ENCODE measurements around the gene THUMPD3. TPM values are rescaled to one million over a fixed set of nuclear protein-coding genes. Genes with fewer than 3 reads are reported as not detected.

Gene THUMPD3, protein sequence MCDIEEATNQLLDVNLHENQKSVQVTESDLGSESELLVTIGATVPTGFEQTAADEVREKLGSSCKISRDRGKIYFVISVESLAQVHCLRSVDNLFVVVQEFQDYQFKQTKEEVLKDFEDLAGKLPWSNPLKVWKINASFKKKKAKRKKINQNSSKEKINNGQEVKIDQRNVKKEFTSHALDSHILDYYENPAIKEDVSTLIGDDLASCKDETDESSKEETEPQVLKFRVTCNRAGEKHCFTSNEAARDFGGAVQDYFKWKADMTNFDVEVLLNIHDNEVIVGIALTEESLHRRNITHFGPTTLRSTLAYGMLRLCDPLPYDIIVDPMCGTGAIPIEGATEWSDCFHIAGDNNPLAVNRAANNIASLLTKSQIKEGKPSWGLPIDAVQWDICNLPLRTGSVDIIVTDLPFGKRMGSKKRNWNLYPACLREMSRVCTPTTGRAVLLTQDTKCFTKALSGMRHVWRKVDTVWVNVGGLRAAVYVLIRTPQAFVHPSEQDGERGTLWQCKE
- polyA plus RNA-seq (2013, experiment 1 of 2), result 54.2 TPM
- polyA plus RNA-seq (2013, experiment 2 of 2), result 76.2 TPM

DNA sequence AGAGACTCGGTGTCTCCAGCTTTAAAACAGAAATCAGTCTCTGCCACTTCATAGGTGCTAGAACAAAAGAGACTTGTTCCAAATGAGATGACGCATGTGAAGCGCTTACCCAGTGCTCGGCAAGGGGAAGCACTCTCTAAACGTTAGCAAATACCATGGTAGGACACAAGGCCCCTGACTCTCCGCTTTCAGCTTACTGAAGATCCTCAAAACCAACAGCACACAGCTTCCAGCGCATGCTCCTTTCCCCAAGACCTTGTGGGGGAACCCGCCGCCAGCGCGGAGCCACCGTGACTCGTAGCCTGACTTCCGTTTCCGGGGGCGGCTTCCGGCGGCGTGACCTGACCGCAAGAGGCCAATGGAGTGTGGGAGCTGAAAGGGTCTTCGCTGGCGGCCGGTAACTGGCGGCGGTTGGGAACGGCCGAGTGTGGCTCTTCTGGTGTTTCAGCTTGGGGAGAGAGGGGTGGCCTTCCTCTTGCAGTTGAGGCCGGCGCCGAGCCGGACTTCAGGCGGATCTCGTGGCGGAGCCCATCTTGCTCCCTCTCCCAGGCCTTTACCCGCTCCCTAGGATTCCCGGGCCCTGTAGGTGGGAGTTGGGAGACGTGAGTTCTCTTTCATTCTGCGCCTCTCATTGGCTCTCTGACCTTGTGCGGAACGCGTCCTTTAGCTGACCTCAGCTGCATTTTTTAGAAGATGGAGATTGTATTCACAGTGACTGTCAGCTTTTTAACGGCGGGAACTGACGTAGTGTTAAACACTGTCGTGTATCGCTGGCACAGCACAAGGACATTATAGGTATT is at the start of gene THUMPD3:
THUMPD3 (plus strand) TSS at position 324 of the 800 bp plus-strand sequence. CDS start 2,015 bp downstream, outside the sequence.
- Histone ChIP-seq H3K4me3 (ENCODE audit: low read length) (peak within 1 kb of the TSS; percentile 75), H3K36me3 (ENCODE audit: insufficient read depth, low read length) (peaks cover 33% of the 10 kb centered on the region), H3K9me3 (ENCODE audit: insufficient read depth, low read depth, low read length) (no peaks in the 10 kb centered on the region), H3K27me3 (ENCODE audit: insufficient read depth, low read length) (no peaks in the 10 kb centered on the region; the same call in 1 of the 2 replicates), H3K9ac (ENCODE audit: low read depth, low read length) (peak within 1 kb of the TSS; percentile 90), H3K4me1 (ENCODE audit: insufficient read depth, low read length) (peaks cover 5% of the 10 kb centered on the region; the same call in 1 of the 2 replicates), H3K27ac (ENCODE audit: low read depth, low read length) (peak within 1 kb of the TSS; percentile 94)
- 1% methylated on average over 46 of the region's 46 CpGs for WGBS

DNA sequence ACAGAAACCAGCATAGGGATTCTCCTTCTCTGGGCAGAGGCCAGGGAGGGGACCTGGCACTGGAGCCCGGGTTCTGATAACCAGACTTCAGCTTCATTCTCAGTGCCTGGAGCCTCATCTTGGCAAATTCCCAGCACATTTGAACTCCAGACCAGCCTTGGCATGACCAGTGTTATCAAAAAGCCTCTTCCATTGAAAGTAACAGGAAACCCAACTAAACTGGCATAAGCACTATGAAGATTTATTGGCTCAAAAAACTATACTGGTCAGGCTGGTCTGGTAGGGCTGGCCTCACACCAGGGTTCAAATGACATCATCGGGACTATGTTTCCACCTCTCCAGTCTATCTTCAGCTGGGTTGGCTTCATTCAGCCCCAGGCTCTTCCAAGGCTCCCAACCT is 48.1 kb upstream of the THUMPD3 start:
- Histone ChIP-seq H3K9ac (ENCODE audit: low read depth, low read length) (no peak overlapping the region), H3K4me3 (ENCODE audit: low read length) (no peak overlapping the region), H3K36me3 (ENCODE audit: insufficient read depth, low read length) (no peaks in the 10 kb centered on the region), H3K4me1 (ENCODE audit: insufficient read depth, low read length) (peaks cover 13% of the 10 kb centered on the region), H3K9me3 (ENCODE audit: insufficient read depth, low read depth, low read length) (no peaks in the 10 kb centered on the region), H3K27me3 (ENCODE audit: insufficient read depth, low read length) (no peaks in the 10 kb centered on the region), H3K27ac (ENCODE audit: low read depth, low read length) (no peak overlapping the region)
- whole genome bisulfite sequencing, result 92% methylated on average over 2 of the region's 2 CpGs

GRCh38 chr3:9316881-9317361 is 45.9 kb upstream of the THUMPD3 start:
- peak overlapping the region; percentile 83 for H3K27ac ChIP-seq (ENCODE audit: low read depth, low read length)
- H3K4me3 ChIP-seq (ENCODE audit: low read length), result peak overlapping the region; percentile 23
- H3K36me3 ChIP-seq (ENCODE audit: insufficient read depth, low read length), result no peaks in the 10 kb centered on the region
- 12% methylated on average over 13 of the region's 13 CpGs for WGBS
- no peaks in the 10 kb centered on the region for H3K27me3 ChIP-seq (ENCODE audit: insufficient read depth, low read length)
- peak overlapping the region; percentile 46; the same call in 1 of the 2 replicates for H3K9ac ChIP-seq (ENCODE audit: low read depth, low read length)
- H3K4me1 ChIP-seq (ENCODE audit: insufficient read depth, low read length), result peaks cover 13% of the 10 kb centered on the region
- no peaks in the 10 kb centered on the region for H3K9me3 ChIP-seq (ENCODE audit: insufficient read depth, low read depth, low read length)

DNA sequence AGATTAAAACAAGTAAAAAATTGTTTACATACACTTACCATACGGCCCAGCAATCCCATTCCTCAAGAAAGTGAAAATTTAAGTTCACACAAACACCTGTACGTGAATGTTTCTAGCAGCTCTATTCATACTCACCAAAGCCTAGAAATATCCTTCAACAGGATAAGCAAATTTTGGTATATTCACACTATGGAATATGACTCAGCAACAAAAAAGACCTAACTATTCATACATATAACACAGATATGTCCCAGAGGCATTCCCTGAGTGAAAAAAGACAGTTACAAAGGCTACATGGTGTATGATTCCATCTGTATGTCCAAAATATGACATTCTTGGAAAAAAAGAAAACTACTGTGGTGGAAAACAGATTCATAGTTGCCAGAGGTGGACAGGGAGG is 40.1 kb upstream of the THUMPD3 start:
- H3K27ac ChIP-seq (ENCODE audit: low read depth, low read length), result no peak overlapping the region
- 90% methylated on average over 2 of the region's 2 CpGs for WGBS
- no peaks in the 10 kb centered on the region for H3K36me3 ChIP-seq (ENCODE audit: insufficient read depth, low read length)
- no peaks in the 10 kb centered on the region; the same call in 1 of the 2 replicates for H3K4me1 ChIP-seq (ENCODE audit: insufficient read depth, low read length)
- H3K4me3 ChIP-seq (ENCODE audit: low read length), result no peak overlapping the region
- peaks cover 22% of the 10 kb centered on the region for H3K9me3 ChIP-seq (ENCODE audit: insufficient read depth, low read depth, low read length)
- no peak overlapping the region for H3K9ac ChIP-seq (ENCODE audit: low read depth, low read length)
- H3K27me3 ChIP-seq (ENCODE audit: insufficient read depth, low read length), result no peaks in the 10 kb centered on the region

DNA sequence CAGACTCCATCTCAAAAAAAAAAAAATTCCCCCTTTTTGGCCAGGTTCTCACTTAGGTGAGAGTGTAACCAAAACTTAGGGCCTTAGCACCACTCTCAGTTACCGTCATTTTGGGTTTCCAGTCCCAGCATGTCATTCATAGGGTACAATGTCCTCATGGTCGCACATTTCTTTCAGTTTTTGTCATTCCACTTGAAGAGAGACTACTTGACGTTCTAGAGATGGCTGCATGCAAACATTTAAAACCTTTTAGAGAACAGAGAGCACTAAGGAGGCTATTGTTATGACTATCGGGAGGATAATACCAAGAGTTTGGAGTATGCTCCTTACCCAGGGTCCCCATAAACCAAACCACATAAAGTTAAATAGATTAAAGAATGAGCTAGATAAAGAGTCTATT is 37.9 kb upstream of the THUMPD3 start:
- WGBS, result 90% methylated on average over 3 of the region's 4 CpGs

DNA sequence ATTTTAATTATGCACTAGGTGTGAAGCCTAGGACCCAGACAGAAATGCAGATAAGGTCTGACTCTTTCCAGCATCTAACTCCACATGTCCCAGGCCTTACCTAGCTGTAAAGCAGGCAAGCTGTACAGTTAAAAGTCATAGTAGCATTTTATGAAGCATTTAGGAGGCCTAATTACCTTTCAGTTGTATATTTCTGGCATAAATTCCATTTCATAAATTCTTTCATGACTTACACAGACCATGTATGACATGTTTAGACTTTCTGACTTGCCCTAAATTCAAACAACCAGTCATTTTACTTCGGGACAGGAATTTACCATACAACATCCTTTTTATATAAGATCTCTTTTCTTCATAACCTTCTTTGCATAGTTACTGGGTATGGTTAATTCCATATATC is 35.3 kb upstream of the THUMPD3 start:
- Histone ChIP-seq H3K27me3 (ENCODE audit: insufficient read depth, low read length) (no peaks in the 10 kb centered on the region), H3K27ac (ENCODE audit: low read depth, low read length) (no peak overlapping the region), H3K9ac (ENCODE audit: low read depth, low read length) (no peak overlapping the region), H3K9me3 (ENCODE audit: insufficient read depth, low read depth, low read length) (peaks cover 48% of the 10 kb centered on the region), H3K36me3 (ENCODE audit: insufficient read depth, low read length) (no peaks in the 10 kb centered on the region), H3K4me3 (ENCODE audit: low read length) (no peak overlapping the region), H3K4me1 (ENCODE audit: insufficient read depth, low read length) (no peaks in the 10 kb centered on the region)
- WGBS, result 100% methylated on average over 1 of the region's 1 CpG

More for the DNA sequence above, 37.9 kb upstream of the THUMPD3 start:
- H3K27ac ChIP-seq (ENCODE audit: low read depth, low read length), result no peak overlapping the region
- no peaks in the 10 kb centered on the region for H3K4me1 ChIP-seq (ENCODE audit: insufficient read depth, low read length)
- no peaks in the 10 kb centered on the region for H3K36me3 ChIP-seq (ENCODE audit: insufficient read depth, low read length)
- H3K9ac ChIP-seq (ENCODE audit: low read depth, low read length), result no peak overlapping the region
- H3K27me3 ChIP-seq (ENCODE audit: insufficient read depth, low read length), result no peaks in the 10 kb centered on the region
- peaks cover 38% of the 10 kb centered on the region for H3K9me3 ChIP-seq (ENCODE audit: insufficient read depth, low read depth, low read length)
- H3K4me3 ChIP-seq (ENCODE audit: low read length), result no peak overlapping the region

DNA sequence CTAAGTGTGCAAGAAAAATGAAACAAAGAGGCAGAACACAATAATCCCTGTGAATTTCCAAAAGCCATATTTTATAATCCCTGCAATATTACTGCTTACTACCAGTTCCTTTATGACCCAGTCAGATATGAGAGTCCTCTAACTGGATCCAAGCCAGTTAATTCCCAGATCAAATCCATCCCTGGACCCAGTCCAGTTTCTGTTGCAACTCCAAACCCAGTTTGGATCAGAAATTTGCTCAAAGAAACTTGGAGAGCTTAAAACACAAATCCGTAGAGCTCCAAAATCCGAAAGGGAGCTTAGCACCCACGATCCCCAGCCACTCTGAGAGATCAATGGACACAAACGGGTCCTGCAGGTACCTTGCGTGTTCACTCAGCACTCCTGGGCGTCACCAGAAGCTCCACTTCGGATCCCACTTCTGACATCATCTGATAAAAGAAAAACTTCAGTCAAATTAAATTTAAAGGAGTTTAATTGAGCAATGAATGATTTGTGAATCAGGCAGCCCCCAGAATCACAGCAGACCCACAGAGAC is 32.6 kb upstream of the THUMPD3 start:
- WGBS, result 92% methylated on average over 7 of the region's 7 CpGs
- Histone ChIP-seq H3K4me1 (ENCODE audit: insufficient read depth, low read length) (0 out of 2 replicates have a peak, but pooled peaks cover 7% of the 10 kb centered on the region), H3K9ac (ENCODE audit: low read depth, low read length) (no peak overlapping the region), H3K4me3 (ENCODE audit: low read length) (no peak overlapping the region), H3K27me3 (ENCODE audit: insufficient read depth, low read length) (no peaks in the 10 kb centered on the region), H3K9me3 (ENCODE audit: insufficient read depth, low read depth, low read length) (peaks cover 45% of the 10 kb centered on the region), H3K27ac (ENCODE audit: low read depth, low read length) (no peak overlapping the region), H3K36me3 (ENCODE audit: insufficient read depth, low read length) (no peaks in the 10 kb centered on the region)

DNA sequence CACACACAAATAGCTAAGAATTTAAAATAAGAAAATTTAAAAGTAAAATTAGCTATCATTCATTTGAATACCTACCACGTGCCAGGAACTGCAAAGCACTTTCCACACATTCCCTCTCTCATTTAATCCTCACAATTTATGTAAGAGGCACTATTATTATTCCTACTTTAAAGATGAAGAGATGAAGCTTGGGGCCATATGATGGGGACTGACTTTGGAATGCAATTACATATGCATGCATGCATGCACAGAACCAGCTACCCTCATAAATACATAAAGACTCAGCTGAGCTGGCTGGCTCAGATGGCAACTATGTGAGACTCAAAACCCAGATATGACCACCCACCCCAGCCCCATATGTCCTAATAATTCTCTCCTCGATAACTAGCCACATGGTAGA is 31.7 kb upstream of the THUMPD3 start:
- Histone ChIP-seq H3K4me1 (ENCODE audit: insufficient read depth, low read length) (0 out of 2 replicates have a peak, but pooled peaks cover 7% of the 10 kb centered on the region), H3K4me3 (ENCODE audit: low read length) (no peak overlapping the region), H3K9me3 (ENCODE audit: insufficient read depth, low read depth, low read length) (peaks cover 42% of the 10 kb centered on the region), H3K27ac (ENCODE audit: low read depth, low read length) (no peak overlapping the region), H3K9ac (ENCODE audit: low read depth, low read length) (no peak overlapping the region), H3K36me3 (ENCODE audit: insufficient read depth, low read length) (no peaks in the 10 kb centered on the region), H3K27me3 (ENCODE audit: insufficient read depth, low read length) (no peaks in the 10 kb centered on the region)
- 91% methylated on average over 1 of the region's 2 CpGs for WGBS

- H3K36me3 ChIP-seq (ENCODE audit: insufficient read depth, low read length), result no peaks in the 10 kb centered on the region
- WGBS, result 97% methylated on average over 6 of the region's 6 CpGs
- 0 out of 2 replicates have a peak, but pooled peaks cover 7% of the 10 kb centered on the region for H3K4me1 ChIP-seq (ENCODE audit: insufficient read depth, low read length)
- H3K27me3 ChIP-seq (ENCODE audit: insufficient read depth, low read length), result no peaks in the 10 kb centered on the region
- peaks cover 30% of the 10 kb centered on the region for H3K9me3 ChIP-seq (ENCODE audit: insufficient read depth, low read depth, low read length)
- no peak overlapping the region for H3K9ac ChIP-seq (ENCODE audit: low read depth, low read length)
- no peak overlapping the region for H3K27ac ChIP-seq (ENCODE audit: low read depth, low read length)
- no peak overlapping the region for H3K4me3 ChIP-seq (ENCODE audit: low read length)
Observed at GRCh38 chr3:9332250-9333030, 30.4 kb upstream of the THUMPD3 start.

DNA sequence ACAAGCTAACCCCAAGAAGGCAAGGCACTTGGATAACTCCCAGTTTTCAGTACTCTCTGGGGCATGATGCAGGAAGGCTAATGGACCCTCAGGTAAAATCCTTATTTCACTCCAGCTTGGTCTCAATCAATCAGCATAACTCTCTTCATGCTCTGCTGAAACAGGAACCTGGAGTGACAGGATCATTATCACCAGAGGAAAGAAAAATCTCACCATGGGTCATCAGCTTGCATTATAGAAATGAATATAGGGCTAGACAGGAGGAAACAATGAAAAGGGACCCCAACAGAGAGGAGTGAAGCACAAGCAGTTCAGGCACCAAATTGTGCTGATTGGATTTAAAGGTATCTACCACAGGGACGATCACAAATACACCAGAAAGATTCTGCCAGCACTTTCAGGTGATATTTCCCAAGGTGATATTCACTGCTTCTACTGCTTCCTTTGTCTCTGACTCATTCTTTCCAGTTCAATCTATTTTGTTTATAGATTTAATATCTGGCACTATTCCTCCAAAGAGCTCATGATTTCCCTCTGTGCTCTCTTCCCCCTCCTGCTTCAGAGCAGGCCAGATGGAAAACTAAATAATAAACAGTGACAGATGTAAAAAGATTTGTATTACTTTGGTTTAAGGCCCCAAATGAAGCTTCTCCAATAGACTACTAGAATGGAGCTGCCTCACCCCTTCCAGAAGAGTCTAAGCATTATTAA is 22.9 kb upstream of the THUMPD3 start:
- H3K9me3 ChIP-seq (ENCODE audit: insufficient read depth, low read depth, low read length), result no peaks in the 10 kb centered on the region
- WGBS, result 73% methylated on average over 1 of the region's 1 CpG
- no peaks in the 10 kb centered on the region for H3K36me3 ChIP-seq (ENCODE audit: insufficient read depth, low read length)
- H3K4me3 ChIP-seq (ENCODE audit: low read length), result no peak overlapping the region
- no peak overlapping the region for H3K27ac ChIP-seq (ENCODE audit: low read depth, low read length)
- H3K4me1 ChIP-seq (ENCODE audit: insufficient read depth, low read length), result peaks cover 8% of the 10 kb centered on the region; the same call in 1 of the 2 replicates
- no peaks in the 10 kb centered on the region for H3K27me3 ChIP-seq (ENCODE audit: insufficient read depth, low read length)
- H3K9ac ChIP-seq (ENCODE audit: low read depth, low read length), result no peak overlapping the region

Measured in HUES64 (cell line).